Lung (tissue), 12 donors: ENCODE results near the gene CYS1. TPM values are rescaled to one million over a fixed set of nuclear protein-coding genes. Genes with fewer than 3 reads are reported as not detected.

Experiments used
- ATAC-seq: fragments of 200-7000 bp; cut with Tn5 transposase; one replicate; pipeline ENCODE4 v1.9.1; 2020; ENCODE audit warnings: moderate number of reproducible peaks; ENCODE audit not compliant: insufficient read depth, low FRiP score
- DNase-seq, 3 donors: peaks; one replicate each; pipeline ENCODE4 v3.0.0-alpha.2; 2013 to 2017
- H3K27ac ChIP-seq, 2 donors: one replicate each; pipeline ENCODE4 v1.5.1; 2013; ENCODE audit warnings: mild to moderate bottlenecking in 2 of 2, moderate library complexity in 2 of 2, control low read depth in 1 of 2, inconsistent platforms in 1 of 2, low read depth in 1 of 2, low read length in 1 of 2
- H3K27me3 ChIP-seq, 3 donors: one replicate each; pipeline ENCODE4 v1.5.1; 2013; ENCODE audit warnings: low read length in 2 of 3; ENCODE audit not compliant: control insufficient read depth in 3 of 3, insufficient read depth in 3 of 3
- H3K36me3 ChIP-seq, 4 donors: one replicate each; pipeline ENCODE4 v1.5.1; 2013; ENCODE audit warnings: low read length in 4 of 4, mild to moderate bottlenecking in 1 of 4, moderate library complexity in 1 of 4; ENCODE audit not compliant: control insufficient read depth in 4 of 4, insufficient read depth in 4 of 4
- H3K4me1 ChIP-seq, 5 donors: one replicate each; pipeline ENCODE4 v1.5.1; 2013; ENCODE audit warnings: low read length in 5 of 5, mild to moderate bottlenecking in 2 of 5, moderate library complexity in 1 of 5; ENCODE audit not compliant: control insufficient read depth in 5 of 5, insufficient read depth in 5 of 5
- H3K4me3 ChIP-seq: one replicate; pipeline ENCODE4 v1.5.1; 2013; ENCODE audit warnings: mild to moderate bottlenecking, control low read depth, moderate library complexity
- H3K9ac ChIP-seq, 2 donors: one replicate each; pipeline ENCODE4 v1.5.1; 2013; ENCODE audit warnings: low read length in 2 of 2, control low read depth in 1 of 2; ENCODE audit not compliant: insufficient read depth in 1 of 2
- H3K9me3 ChIP-seq, 4 donors: one replicate each; pipeline ENCODE4 v1.5.1; 2013; ENCODE audit warnings: low read length in 3 of 4, mild to moderate bottlenecking in 1 of 4, moderate library complexity in 1 of 4; ENCODE audit not compliant: control insufficient read depth in 4 of 4, insufficient read depth in 3 of 4
- WGBS, 2 donors: extraction: QIAGEN DNeasy Blood & Tissue Kit; methylation state at CpG; one replicate each; pipeline ENCODE4 v1.1.7; 2013; 5-methylcytosine and 5-hydroxymethylcytosine counted together
- polyA plus RNA-seq, 2 donors: library from polyadenylated mRNA; stranded (reverse); fragments of 200-250 nt; gene quantifications; one replicate each; pipeline ENCODE4 v1.2.1, GENCODE V29; 2013
- total RNA-seq, 2 donors: library from RNA; depleted of rRNA in 1 of 2; stranded (reverse); fragments of >200 nt in 1 of 2; gene quantifications; one replicate each; pipeline ENCODE4 v1.2.1, GENCODE V29; 2014 to 2021
- TF ChIP-seq, protein P1 (sequence below): IDR thresholded peaks from 2 replicates; pipeline ENCODE4 v1.5.1; 2012; ENCODE audit warnings: mild to moderate bottlenecking; ENCODE audit errors: control extremely low read depth, extremely low read depth
- donor health status: control.
- donor health status: control.
- donor health status: Bipolar disorder and iron deficiency.
- donor health status: healthy.
- donor health status: DM: yes; HTN: yes; CAD: no.

Gene CYS1
- total and polyA plus RNA-seq, 4 donors: 0.35 to 5.1 (median 1.0) TPM

DNA sequence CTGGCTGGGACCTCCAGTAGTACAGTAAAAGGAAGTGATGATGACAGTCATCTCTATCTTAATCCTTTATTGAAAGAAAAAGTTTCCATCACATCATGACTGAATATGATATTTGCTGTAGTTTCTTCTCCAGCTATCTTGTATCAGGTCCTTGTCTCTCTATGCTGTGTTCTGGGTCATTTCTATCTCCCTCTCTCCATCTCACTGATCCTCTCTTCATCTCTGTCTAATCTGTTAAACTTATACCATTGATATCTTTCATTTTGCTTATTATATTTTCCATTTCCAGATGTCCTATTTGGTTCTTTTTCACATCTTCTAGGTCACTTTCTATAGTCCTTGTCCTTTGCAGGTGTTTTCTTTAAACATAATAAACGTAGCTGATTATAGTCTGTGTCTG is 12.3 kb downstream of the CYS1 start:
- H3K27ac ChIP-seq: no peak overlapping the region
- H3K36me3 ChIP-seq: no peaks in the 10 kb centered on the region
- TF ChIP-seq, protein P1, sequence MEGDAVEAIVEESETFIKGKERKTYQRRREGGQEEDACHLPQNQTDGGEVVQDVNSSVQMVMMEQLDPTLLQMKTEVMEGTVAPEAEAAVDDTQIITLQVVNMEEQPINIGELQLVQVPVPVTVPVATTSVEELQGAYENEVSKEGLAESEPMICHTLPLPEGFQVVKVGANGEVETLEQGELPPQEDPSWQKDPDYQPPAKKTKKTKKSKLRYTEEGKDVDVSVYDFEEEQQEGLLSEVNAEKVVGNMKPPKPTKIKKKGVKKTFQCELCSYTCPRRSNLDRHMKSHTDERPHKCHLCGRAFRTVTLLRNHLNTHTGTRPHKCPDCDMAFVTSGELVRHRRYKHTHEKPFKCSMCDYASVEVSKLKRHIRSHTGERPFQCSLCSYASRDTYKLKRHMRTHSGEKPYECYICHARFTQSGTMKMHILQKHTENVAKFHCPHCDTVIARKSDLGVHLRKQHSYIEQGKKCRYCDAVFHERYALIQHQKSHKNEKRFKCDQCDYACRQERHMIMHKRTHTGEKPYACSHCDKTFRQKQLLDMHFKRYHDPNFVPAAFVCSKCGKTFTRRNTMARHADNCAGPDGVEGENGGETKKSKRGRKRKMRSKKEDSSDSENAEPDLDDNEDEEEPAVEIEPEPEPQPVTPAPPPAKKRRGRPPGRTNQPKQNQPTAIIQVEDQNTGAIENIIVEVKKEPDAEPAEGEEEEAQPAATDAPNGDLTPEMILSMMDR: no peak
- H3K9me3 ChIP-seq: peaks cover 0 to 3% (median 0%) of the 10 kb centered on the region in 4 donors
- H3K4me3 ChIP-seq: no peak overlapping the region
- no peak overlapping the region for H3K9ac ChIP-seq
- WGBS, 2 donors: 93 to 95% methylated on average over 1 of the region's 1 CpG
- H3K27me3 ChIP-seq: no peaks in the 10 kb centered on the region
- no peak for DNase-seq
- H3K4me1 ChIP-seq: peaks cover 0 to 2% (median 0%) of the 10 kb centered on the region in 5 donors
- no peak for ATAC-seq

DNA sequence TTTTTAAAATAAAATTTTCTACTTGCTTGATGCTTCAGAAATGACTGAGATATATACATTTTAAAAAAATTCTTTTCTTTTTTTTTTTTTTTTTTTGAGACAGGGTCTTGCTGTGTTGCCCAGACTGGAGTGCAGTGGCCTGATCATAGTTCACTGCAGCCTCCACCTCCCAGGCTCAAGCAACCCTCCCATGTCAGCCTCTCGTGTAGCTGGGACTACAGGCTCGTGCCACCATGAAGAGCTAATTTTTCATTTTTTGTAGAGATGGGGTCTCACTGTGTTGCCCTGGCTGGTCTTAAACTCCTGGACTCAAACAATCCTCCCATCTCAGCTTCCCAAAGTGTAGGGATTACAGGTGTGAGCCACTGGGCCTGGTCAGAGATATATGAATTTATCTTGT is 12.9 kb downstream of the CYS1 start:
- H3K9ac ChIP-seq: no peak overlapping the region
- no peak for DNase-seq
- ATAC-seq: no peak
- H3K36me3 ChIP-seq: no peaks in the 10 kb centered on the region
- H3K27ac ChIP-seq: no peak overlapping the region
- TF ChIP-seq, protein P1: no peak
- H3K9me3 ChIP-seq: peaks cover 0 to 3% (median 0%) of the 10 kb centered on the region in 4 donors
- peaks cover 0 to under 1% (median 0%) of the 10 kb centered on the region in 5 donors for H3K4me1 ChIP-seq
- H3K4me3 ChIP-seq: no peak overlapping the region
- H3K27me3 ChIP-seq: no peaks in the 10 kb centered on the region
- 96 to 98% methylated on average over 2 of the region's 2 CpGs for WGBS, 2 donors

DNA sequence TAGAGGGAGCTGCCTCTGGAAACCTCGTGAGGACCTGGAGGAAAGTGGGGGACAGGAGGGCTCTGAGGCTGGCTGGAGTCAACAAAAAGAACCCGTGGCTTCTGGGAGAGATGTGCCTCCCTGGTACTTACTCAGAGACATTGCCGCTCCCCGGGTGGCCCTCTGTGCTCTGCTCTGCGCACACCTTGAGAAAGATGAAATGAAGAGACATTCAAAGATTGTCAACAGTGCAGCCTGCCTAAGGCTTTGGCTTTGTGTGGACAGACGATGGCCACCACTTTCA is 14.5 kb downstream of the CYS1 start:
- H3K36me3 ChIP-seq: no peaks in the 10 kb centered on the region
- no peak for ATAC-seq
- no peak overlapping the region for H3K4me3 ChIP-seq
- H3K27me3 ChIP-seq: no peaks in the 10 kb centered on the region
- TF ChIP-seq, protein P1: no peak
- H3K4me1 ChIP-seq: peaks cover 0 to 2% (median 0%) of the 10 kb centered on the region in 5 donors
- H3K9me3 ChIP-seq: peaks cover 0 to 3% (median 0%) of the 10 kb centered on the region in 4 donors
- no peak overlapping the region for H3K9ac ChIP-seq
- WGBS, 2 donors: 85 to 87% methylated on average over 6 of the region's 6 CpGs
- no peak overlapping the region for H3K27ac ChIP-seq
- DNase-seq: no peak
